Placental pericyte (primary cell): ENCODE results near the gene DEFB128. TPM values are rescaled to one million over a fixed set of nuclear protein-coding genes. Genes with fewer than 3 reads are reported as not detected.

ENCODE experiments used
- total RNA-seq: library from RNA; depleted of rRNA; stranded (reverse); fragments of >200 nt; gene quantifications from 2 replicates; pipeline ENCODE4 v1.2.3, GENCODE V29; 2012

The DEFB128 gene
- not detected in 2 replicates for total RNA-seq

GRCh38 chr20:189611-190010, at the start of gene DEFB128:
Gene DEFB128 (minus strand): TSS chr20:189711. CDS start chr20:189623, 88 bp downstream.

GRCh38 chr20:226958-227357, 37.4 kb upstream of the DEFB128 start, which contains the start of gene DEFB129:
Gene DEFB129 (plus strand): TSS chr20:227258. CDS start chr20:227289, 31 bp downstream.

GRCh38 chr20:157154-157553, 32.4 kb downstream of the DEFB128 start, which contains the start of gene DEFB127:
Gene DEFB127 (plus strand): TSS chr20:157454. CDS start chr20:157545, 91 bp downstream.

GRCh38 chr20:142290-142689, 47.2 kb downstream of the DEFB128 start, which contains the start of gene DEFB126:
Gene DEFB126 (plus strand): TSS chr20:142590. CDS start chr20:142629, 39 bp downstream.

Other genes with a start within 250 kb of the DEFB128 start
- not detected in 2 replicates for gene DEFB125, start 102.0 kb downstream of the DEFB128 start, total RNA-seq
- not detected in 2 replicates for gene DEFB126, start 47.1 kb downstream of the DEFB128 start, total RNA-seq
- gene DEFB127, start 32.3 kb downstream of the DEFB128 start, total RNA-seq: not detected in 2 replicates
- not detected in 2 replicates for gene DEFB129, start 37.5 kb upstream of the DEFB128 start, total RNA-seq
- not detected in 2 replicates for gene DEFB132, start 68.0 kb upstream of the DEFB128 start, total RNA-seq
- gene C20orf96, start 101.0 kb upstream of the DEFB128 start, total RNA-seq: 3.1 and 3.4 TPM in 2 replicates
- gene ZCCHC3, start 107.9 kb upstream of the DEFB128 start, total RNA-seq: 12.7 and 23.3 TPM in 2 replicates
- 10.1 and 10.3 TPM in 2 replicates for gene SOX12, start 135.8 kb upstream of the DEFB128 start, total RNA-seq
- 33.5 and 56.9 TPM in 2 replicates for gene NRSN2, start 157.4 kb upstream of the DEFB128 start, total RNA-seq
- 57.0 and 452 TPM in 2 replicates for gene TRIB3, start 191.0 kb upstream of the DEFB128 start, total RNA-seq
- 92.9 and 122 TPM in 2 replicates for gene RBCK1, start 218.6 kb upstream of the DEFB128 start, total RNA-seq